HFFc6 (cell line): ENCODE results near the gene GPC1. TPM values are rescaled to one million over a fixed set of nuclear protein-coding genes. Genes with fewer than 3 reads are reported as not detected.

Source experiments
- DNase-seq: peaks from one replicate; pipeline ENCODE4 v3.0.0-alpha.2; 2018
- H3K27ac Mint-ChIP-seq: 2 replicates; pipeline ENCODE4 v1.8.0; 2020; ENCODE audit warnings: mild to moderate bottlenecking, mixed read lengths
- H3K27me3 Mint-ChIP-seq: 2 replicates; pipeline ENCODE4 v1.8.0; 2021; ENCODE audit warnings: mild to moderate bottlenecking, moderate library complexity, mixed read lengths; ENCODE audit not compliant: insufficient read depth
- H3K36me3 Mint-ChIP-seq: 2 replicates; pipeline ENCODE4 v1.8.0; 2021; ENCODE audit warnings: low read depth, mixed read lengths
- H3K4me1 Mint-ChIP-seq: 2 replicates; pipeline ENCODE4 v1.8.0; 2020; ENCODE audit warnings: low read depth, mixed read lengths
- H3K4me3 Mint-ChIP-seq: 2 replicates; pipeline ENCODE4 v1.8.0; 2020; ENCODE audit warnings: mild to moderate bottlenecking, moderate library complexity, mixed read lengths
- H3K9me3 Mint-ChIP-seq: 2 replicates; pipeline ENCODE4 v1.8.0; 2020; ENCODE audit warnings: mild to moderate bottlenecking, mixed read lengths
- CTCF ChIP-seq: fragments of 200-600 bp; sonication (generic); IDR thresholded peaks from 2 replicates; pipeline ENCODE4 v1.5.0; 2021; ENCODE audit warnings: antibody characterized with exemption, mild to moderate bottlenecking
- total RNA-seq, 6 experiments: library from RNA; stranded (reverse); fragmentation: NEBNext Ultra II Directional; extraction: Animal tissue kit (Norgen Biotek cat#: 25700); gene quantifications; 2 replicates in 1 of 6; 3 replicates in 5 of 6; pipeline ENCODE4 v1.2.3, GENCODE V29; 2021

Gene GPC1
- total RNA-seq, 6 experiments from 2014 or later = 315 to 403 (median 350) TPM

GRCh38 chr2:240450532-240451107 lies 15.2 kb downstream of the GPC1 start:
- H3K9me3 Mint-ChIP-seq = no peaks in the 10 kb centered on the region

GRCh38 chr2:240451108-240451611 lies 15.7 kb downstream of the GPC1 start:
- H3K27me3 Mint-ChIP-seq = no peaks in the 10 kb centered on the region; the same call in 1 of the 2 replicates
- no peak overlapping the region for H3K27ac Mint-ChIP-seq
- H3K4me1 Mint-ChIP-seq = peaks cover 26% of the 10 kb centered on the region
- H3K36me3 Mint-ChIP-seq = no peaks in the 10 kb centered on the region
- H3K4me3 Mint-ChIP-seq = no peak overlapping the region
- no peak for DNase-seq
- H3K9me3 Mint-ChIP-seq = no peaks in the 10 kb centered on the region
- TF ChIP-seq CTCF = no peak

More at GRCh38 chr2:240450532-240451107, 15.2 kb downstream of the GPC1 start:
- H3K27ac Mint-ChIP-seq = no peak overlapping the region
- no peak overlapping the region for H3K4me3 Mint-ChIP-seq
- H3K27me3 Mint-ChIP-seq = no peaks in the 10 kb centered on the region; the same call in 1 of the 2 replicates
- TF ChIP-seq CTCF = no peak
- H3K4me1 Mint-ChIP-seq = peaks cover 26% of the 10 kb centered on the region
- no peak for DNase-seq
- H3K36me3 Mint-ChIP-seq = no peaks in the 10 kb centered on the region

GRCh38 chr2:240451791-240452461 lies 16.5 kb downstream of the GPC1 start:
- Mint-ChIP-seq H3K9me3 (no peaks in the 10 kb centered on the region), H3K4me3 (peak overlapping the region; percentile 82), H3K27me3 (no peaks in the 10 kb centered on the region; the same call in 1 of the 2 replicates), H3K27ac (peak overlapping the region; percentile 49; the same call in 1 of the 2 replicates), H3K4me1 (peaks cover 26% of the 10 kb centered on the region), H3K36me3 (no peaks in the 10 kb centered on the region)
- no peak for TF ChIP-seq CTCF
- DNase-seq = no peak

- peak overlapping the region; percentile 82 for H3K4me3 Mint-ChIP-seq
- H3K27ac Mint-ChIP-seq = no peak overlapping the region; the same call in 1 of the 2 replicates
- DNase-seq = peak; percentile 41
- H3K36me3 Mint-ChIP-seq = no peaks in the 10 kb centered on the region
- H3K27me3 Mint-ChIP-seq = no peaks in the 10 kb centered on the region; the same call in 1 of the 2 replicates
- peaks cover 26% of the 10 kb centered on the region for H3K4me1 Mint-ChIP-seq
- no peaks in the 10 kb centered on the region for H3K9me3 Mint-ChIP-seq
- no peak for TF ChIP-seq CTCF
Observed at GRCh38 chr2:240452462-240453256, 17.2 kb downstream of the GPC1 start.

GRCh38 chr2:240453461-240454105 lies 18.1 kb downstream of the GPC1 start:
- peaks cover 26% of the 10 kb centered on the region for H3K4me1 Mint-ChIP-seq
- H3K36me3 Mint-ChIP-seq = no peaks in the 10 kb centered on the region
- TF ChIP-seq CTCF = no peak
- DNase-seq = no peak
- H3K9me3 Mint-ChIP-seq = no peaks in the 10 kb centered on the region
- H3K27me3 Mint-ChIP-seq = no peaks in the 10 kb centered on the region; the same call in 1 of the 2 replicates
- H3K4me3 Mint-ChIP-seq = peak overlapping the region; percentile 72; the same call in 1 of the 2 replicates
- H3K27ac Mint-ChIP-seq = 0 out of 2 replicates have a peak overlapping the region, but pooled peaks have one; percentile 52
